ENCODE measurements around the gene WAPL. TPM values are rescaled to one million over a fixed set of nuclear protein-coding genes. Genes with fewer than 3 reads are reported as not detected.

Gene WAPL
- total RNA-seq, 1 experiment from 2014 or later: 49.4 TPM

- intact Hi-C loops (cut with micrococcal nuclease; ENCODE audit: unreplicated experiment): no loop called here
- no peaks in the 10 kb centered on the region for H3K36me3 ChIP-seq (ENCODE audit: insufficient read depth, low read length, poor library complexity, severe bottlenecking)
- no peaks in the 10 kb centered on the region for H3K9me3 ChIP-seq (ENCODE audit: low read depth, low read length, poor library complexity, severe bottlenecking)
- peaks cover 18% of the 10 kb centered on the region for H3K27me3 ChIP-seq (replicated peaks; ENCODE audit: insufficient read depth, low read depth, low read length, poor library complexity)
- H3K4me3 ChIP-seq (ENCODE audit: low read depth, low read length, poor library complexity, severe bottlenecking): no peak overlapping the region
- H3K4me1 ChIP-seq (ENCODE audit: insufficient read depth, low read length, poor library complexity, severe bottlenecking): no peaks in the 10 kb centered on the region
- POLR2A ChIA-PET (ENCODE audit: low non-redundant PET): interaction anchor here (0.6 kb wide), 1 partner anchor 50 kb away, joined by 3 read pairs; no protein-coding TSS in a partner anchor
- DNase-seq (ENCODE audit: low spot score): no peak
- CTCF ChIA-PET: no interaction called here
- H3K27ac ChIP-seq (ENCODE audit: low read depth, low read length, poor library complexity, severe bottlenecking): no peak overlapping the region
- BruUV-seq (replicated peaks): no TSS peak
- no peak for TF ChIP-seq EZH2 (IDR thresholded peaks at IDR 0.05; ENCODE audit: borderline replicate concordance, low read depth, low read length, poor library complexity, severe bottlenecking)
- TF ChIP-seq, protein P1, sequence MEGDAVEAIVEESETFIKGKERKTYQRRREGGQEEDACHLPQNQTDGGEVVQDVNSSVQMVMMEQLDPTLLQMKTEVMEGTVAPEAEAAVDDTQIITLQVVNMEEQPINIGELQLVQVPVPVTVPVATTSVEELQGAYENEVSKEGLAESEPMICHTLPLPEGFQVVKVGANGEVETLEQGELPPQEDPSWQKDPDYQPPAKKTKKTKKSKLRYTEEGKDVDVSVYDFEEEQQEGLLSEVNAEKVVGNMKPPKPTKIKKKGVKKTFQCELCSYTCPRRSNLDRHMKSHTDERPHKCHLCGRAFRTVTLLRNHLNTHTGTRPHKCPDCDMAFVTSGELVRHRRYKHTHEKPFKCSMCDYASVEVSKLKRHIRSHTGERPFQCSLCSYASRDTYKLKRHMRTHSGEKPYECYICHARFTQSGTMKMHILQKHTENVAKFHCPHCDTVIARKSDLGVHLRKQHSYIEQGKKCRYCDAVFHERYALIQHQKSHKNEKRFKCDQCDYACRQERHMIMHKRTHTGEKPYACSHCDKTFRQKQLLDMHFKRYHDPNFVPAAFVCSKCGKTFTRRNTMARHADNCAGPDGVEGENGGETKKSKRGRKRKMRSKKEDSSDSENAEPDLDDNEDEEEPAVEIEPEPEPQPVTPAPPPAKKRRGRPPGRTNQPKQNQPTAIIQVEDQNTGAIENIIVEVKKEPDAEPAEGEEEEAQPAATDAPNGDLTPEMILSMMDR (conservative IDR thresholded peaks at IDR 0.05; ENCODE audit: low read depth, low read length): no peak
Measured at GRCh38 chr10:86388119-86388704, 133.4 kb downstream of the WAPL start.

DNA sequence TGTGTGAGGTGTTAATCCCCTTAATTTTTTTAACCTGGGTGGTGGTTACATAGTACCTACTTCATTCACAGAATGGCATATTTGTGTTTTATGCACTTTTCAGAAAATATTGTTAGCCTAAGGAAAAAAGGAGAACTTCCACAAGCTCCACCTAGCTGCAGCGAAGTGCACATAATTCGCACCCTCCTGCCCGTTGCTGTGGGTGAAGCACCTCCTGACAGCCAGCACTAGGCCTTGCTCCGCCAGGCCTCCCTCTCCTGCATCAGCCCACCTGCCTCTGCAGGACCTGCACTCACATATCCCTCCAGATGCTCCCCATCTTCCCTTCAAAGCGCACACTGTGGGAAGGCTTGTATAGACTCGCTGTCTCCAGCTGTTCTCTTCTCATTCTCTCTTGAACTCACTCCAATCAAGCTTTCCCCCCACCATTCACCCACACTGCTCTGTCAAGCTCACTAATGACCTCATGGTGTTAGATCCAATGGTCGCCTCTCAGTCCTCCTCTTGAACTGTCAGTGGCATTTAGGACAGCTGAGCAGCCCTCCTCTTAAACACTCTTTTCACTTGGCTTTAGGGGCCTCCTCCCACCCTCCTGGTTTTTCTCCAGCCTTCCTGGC lies 134.3 kb downstream of the WAPL start:
- no peak overlapping the region for H3K4me3 ChIP-seq (ENCODE audit: low read depth, low read length, poor library complexity, severe bottlenecking)
- no peak for DNase-seq (ENCODE audit: low spot score)

GRCh38 chr10:86385806-86386205 lies 135.8 kb downstream of the WAPL start:
- no peak overlapping the region for H3K4me3 ChIP-seq (ENCODE audit: low read depth, low read length, poor library complexity, severe bottlenecking)
- CTCF ChIA-PET: no interaction called here
- H3K27ac ChIP-seq (ENCODE audit: low read depth, low read length, poor library complexity, severe bottlenecking): no peak overlapping the region
- peaks cover 24% of the 10 kb centered on the region for H3K27me3 ChIP-seq (replicated peaks; ENCODE audit: insufficient read depth, low read depth, low read length, poor library complexity)
- H3K9me3 ChIP-seq (ENCODE audit: low read depth, low read length, poor library complexity, severe bottlenecking): no peaks in the 10 kb centered on the region
- no peaks in the 10 kb centered on the region for H3K36me3 ChIP-seq (ENCODE audit: insufficient read depth, low read length, poor library complexity, severe bottlenecking)
- intact Hi-C loops (cut with micrococcal nuclease; ENCODE audit: unreplicated experiment): no loop called here
- TF ChIP-seq, protein P1 (conservative IDR thresholded peaks at IDR 0.05; ENCODE audit: low read depth, low read length): no peak
- TF ChIP-seq EZH2 (IDR thresholded peaks at IDR 0.05; ENCODE audit: borderline replicate concordance, low read depth, low read length, poor library complexity, severe bottlenecking): no peak
- BruUV-seq (replicated peaks): no TSS peak
- no peaks in the 10 kb centered on the region for H3K4me1 ChIP-seq (ENCODE audit: insufficient read depth, low read length, poor library complexity, severe bottlenecking)
- DNase-seq (ENCODE audit: low spot score): no peak
- POLR2A ChIA-PET (ENCODE audit: low non-redundant PET): no interaction called here

More for the DNA sequence above, 134.3 kb downstream of the WAPL start:
- Histone ChIP-seq H3K9me3 (ENCODE audit: low read depth, low read length, poor library complexity, severe bottlenecking) (no peaks in the 10 kb centered on the region), H3K27me3 (replicated peaks; ENCODE audit: insufficient read depth, low read depth, low read length, poor library complexity) (peaks cover 18% of the 10 kb centered on the region), H3K36me3 (ENCODE audit: insufficient read depth, low read length, poor library complexity, severe bottlenecking) (no peaks in the 10 kb centered on the region), H3K27ac (ENCODE audit: low read depth, low read length, poor library complexity, severe bottlenecking) (no peak overlapping the region), H3K4me1 (ENCODE audit: insufficient read depth, low read length, poor library complexity, severe bottlenecking) (no peaks in the 10 kb centered on the region)
- CTCF ChIA-PET: no interaction called here
- BruUV-seq (replicated peaks): no TSS peak
- TF ChIP-seq EZH2 (IDR thresholded peaks at IDR 0.05; ENCODE audit: borderline replicate concordance, low read depth, low read length, poor library complexity, severe bottlenecking): no peak
- TF ChIP-seq, protein P1 (conservative IDR thresholded peaks at IDR 0.05; ENCODE audit: low read depth, low read length): no peak
- POLR2A ChIA-PET (ENCODE audit: low non-redundant PET): interaction anchor here (0.6 kb wide), 1 partner anchor 51 kb away, joined by 3 read pairs; no protein-coding TSS in a partner anchor
- intact Hi-C loops (cut with micrococcal nuclease; ENCODE audit: unreplicated experiment): no loop called here

Other genes with a start within 250 kb of the WAPL start
- gene GRID1, start 155.0 kb downstream of the WAPL start, total RNA-seq (2021): not detected in 2 replicates
- gene OPN4, start 132.8 kb upstream of the WAPL start, total RNA-seq (2021): not detected in 2 replicates
- 0.22 and 0.34 TPM in 2 replicates for gene LDB3, start 146.7 kb upstream of the WAPL start, total RNA-seq (2021)
- gene BMPR1A, start 234.8 kb upstream of the WAPL start, total RNA-seq (2021): 112 and 136 TPM in 2 replicates